ENCODE results near the gene FBLIM1.

The FBLIM1 gene

GRCh38 chr1:15799004-15799867 is 40.6 kb downstream of the FBLIM1 start:
- TF ChIP-seq CTCF (IDR thresholded peaks at IDR 0.05; ENCODE audit: borderline replicate concordance, control extremely low read depth, extremely low read depth, insufficient read depth, missing control alignments), result no peak
- in situ Hi-C loops (cut with MboI; ENCODE audit: low sequenced_read_pairs, unreplicated experiment), result no loop called here

GRCh38 chr1:15799928-15800835 is 41.6 kb downstream of the FBLIM1 start:
- DNase-seq (ENCODE audit: low spot score), result no peak
- in situ Hi-C loops (cut with MboI; ENCODE audit: low sequenced_read_pairs, unreplicated experiment), result loop anchor here (25.0 kb wide), 1 partner anchor 187 kb away; the partner anchor contains the start of gene ZBTB17
- TF ChIP-seq CTCF (IDR thresholded peaks at IDR 0.05; ENCODE audit: borderline replicate concordance, control extremely low read depth, extremely low read depth, insufficient read depth, missing control alignments), result no peak

More at GRCh38 chr1:15799004-15799867, 40.6 kb downstream of the FBLIM1 start:
- peak; percentile 49 for DNase-seq (ENCODE audit: low spot score)

GRCh38 chr1:15802234-15802965 is 43.8 kb downstream of the FBLIM1 start:
- no peak for DNase-seq (ENCODE audit: low spot score)
- in situ Hi-C loops (cut with MboI; ENCODE audit: low sequenced_read_pairs, unreplicated experiment), result loop anchor here (25.0 kb wide), 1 partner anchor 185 kb away; the partner anchor contains the start of gene ZBTB17
- TF ChIP-seq CTCF (IDR thresholded peaks at IDR 0.05; ENCODE audit: borderline replicate concordance, control extremely low read depth, extremely low read depth, insufficient read depth, missing control alignments), result no peak

GRCh38 chr1:15803380-15803779 is 44.8 kb downstream of the FBLIM1 start:
- DNase-seq (ENCODE audit: low spot score), result peak; percentile 60
- peak; percentile 61 for TF ChIP-seq CTCF (IDR thresholded peaks at IDR 0.05; ENCODE audit: borderline replicate concordance, control extremely low read depth, extremely low read depth, insufficient read depth, missing control alignments)
- in situ Hi-C loops (cut with MboI; ENCODE audit: low sequenced_read_pairs, unreplicated experiment), result loop anchor here (25.0 kb wide), 1 partner anchor 184 kb away; the partner anchor contains the start of gene ZBTB17

GRCh38 chr1:15804060-15804459 is 45.5 kb downstream of the FBLIM1 start:
- no peak for TF ChIP-seq CTCF (IDR thresholded peaks at IDR 0.05; ENCODE audit: borderline replicate concordance, control extremely low read depth, extremely low read depth, insufficient read depth, missing control alignments)
- no peak for DNase-seq (ENCODE audit: low spot score)
- in situ Hi-C loops (cut with MboI; ENCODE audit: low sequenced_read_pairs, unreplicated experiment), result loop anchor here (25.0 kb wide), 1 partner anchor 183 kb away; the partner anchor contains the start of gene ZBTB17
